IPS DF 6.9 (cell line): ENCODE measurements around the gene APBB2.
"Not testable (repeated sequence)": the region's sequence is repeated elsewhere in the genome, so short reads cannot be mapped to it uniquely, and the experiment has no call there.

Experiments used
- DNase-seq: peaks from one replicate; pipeline ENCODE4 v3.0.0-alpha.2; 2013; ENCODE audit warnings: low read depth, low spot score
- H3K27ac ChIP-seq: one replicate; pipeline ENCODE4 v1.5.1; 2013; ENCODE audit warnings: low read length, control low read depth
- H3K27me3 ChIP-seq: 2 replicates; pipeline ENCODE4 v1.6.1; 2013; ENCODE audit warnings: mild to moderate bottlenecking, low read length; ENCODE audit not compliant: control insufficient read depth, insufficient read depth
- H3K36me3 ChIP-seq: 2 replicates; pipeline ENCODE4 v1.6.1; 2013; ENCODE audit warnings: low read length; ENCODE audit not compliant: control insufficient read depth, insufficient read depth
- H3K4me1 ChIP-seq: 2 replicates; pipeline ENCODE4 v1.6.1; 2013; ENCODE audit warnings: low read length; ENCODE audit not compliant: control insufficient read depth, insufficient read depth
- H3K4me3 ChIP-seq: 2 replicates; pipeline ENCODE4 v1.5.1; 2013; ENCODE audit warnings: mild to moderate bottlenecking, low read length
- H3K9me3 ChIP-seq: 2 replicates; pipeline ENCODE4 v1.6.1; 2013; ENCODE audit warnings: low read length, inconsistent platforms; ENCODE audit not compliant: control insufficient read depth, insufficient read depth
- WGBS: extraction: QIAGEN DNeasy Blood & Tissue Kit; methylation state at CpG from one replicate; pipeline ENCODE4 v1.1.7; 2013; ENCODE audit warnings: mixed read lengths, missing lambda C conversion rate; ENCODE audit not compliant: insufficient read length, insufficient coverage; 5-methylcytosine and 5-hydroxymethylcytosine counted together

APBB2 gene

DNA sequence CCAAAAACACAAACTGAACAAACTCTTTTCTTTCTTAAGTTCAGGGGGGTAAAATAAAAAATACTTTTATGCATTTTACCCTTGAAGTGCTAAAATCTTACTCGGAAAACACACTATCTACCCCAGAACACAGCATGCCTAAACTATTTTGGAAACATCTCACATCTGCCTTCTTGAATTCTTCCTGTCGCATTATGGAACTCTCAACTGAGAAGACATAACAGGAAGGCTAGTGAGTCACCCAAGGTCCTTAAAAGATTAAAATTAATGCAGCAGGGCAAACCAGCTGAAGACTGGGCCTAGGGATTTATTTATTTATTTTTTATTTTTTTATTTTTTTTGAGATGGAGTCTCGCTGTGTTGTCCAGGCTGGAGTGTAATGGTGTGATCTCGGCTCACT lies 208.2 kb downstream of the APBB2 start:
- H3K9me3 ChIP-seq, result no peaks in the 10 kb centered on the region
- H3K27ac ChIP-seq, result no peak overlapping the region
- no peak for DNase-seq
- no peaks in the 10 kb centered on the region for H3K36me3 ChIP-seq
- H3K27me3 ChIP-seq, result no peaks in the 10 kb centered on the region
- no peak overlapping the region for H3K4me3 ChIP-seq
- peaks cover 3% of the 10 kb centered on the region; the same call in 1 of the 2 replicates for H3K4me1 ChIP-seq
- WGBS, result no CpG with 5 or more reads among the region's 4 CpGs

DNA sequence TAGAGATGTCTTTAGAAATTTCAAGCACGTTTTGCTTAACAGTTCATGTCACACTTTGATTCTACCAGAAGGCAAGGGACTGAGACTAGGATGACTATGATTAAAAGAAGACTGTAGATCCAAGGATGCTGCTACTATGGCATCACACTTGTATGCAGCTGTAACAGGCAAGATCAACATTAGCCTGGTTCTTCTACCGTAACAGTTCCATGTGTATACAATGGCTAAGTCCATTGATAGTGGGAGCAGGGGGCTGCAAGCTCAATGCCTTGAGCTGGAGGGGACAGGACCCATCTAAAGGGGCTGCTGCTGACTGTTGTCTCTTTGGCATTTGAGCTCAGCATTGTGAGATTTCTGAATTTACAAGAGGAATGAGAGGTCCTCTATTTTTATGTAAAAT lies 212.0 kb downstream of the APBB2 start:
- Histone ChIP-seq H3K27ac (no peak overlapping the region), H3K9me3 (no peaks in the 10 kb centered on the region), H3K27me3 (no peaks in the 10 kb centered on the region), H3K36me3 (no peaks in the 10 kb centered on the region), H3K4me3 (no peak overlapping the region), H3K4me1 (peaks cover 1% of the 10 kb centered on the region; the same call in 1 of the 2 replicates)
- no peak for DNase-seq
- WGBS, result no CpG with 5 or more reads among the region's 2 CpGs

DNA sequence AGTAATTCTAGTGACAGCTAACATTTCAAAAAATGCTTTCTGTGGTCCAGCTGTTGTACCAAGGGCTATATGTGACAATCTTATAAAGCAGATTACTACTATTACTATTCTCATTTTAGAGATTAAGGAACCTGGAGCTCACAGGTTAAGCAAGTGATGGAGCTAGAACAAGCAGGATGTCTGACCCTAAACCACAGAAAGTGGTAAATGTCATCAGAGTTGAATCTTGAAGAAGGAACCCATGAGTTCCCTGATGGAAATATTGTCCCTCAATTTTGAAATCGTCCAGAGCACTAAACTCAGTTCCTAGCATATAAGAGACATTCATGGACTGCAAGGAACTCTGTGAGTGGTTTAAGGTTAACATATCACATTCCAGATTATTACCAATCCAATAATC lies 214.0 kb downstream of the APBB2 start:
- no peak for DNase-seq
- no CpG with 5 or more reads among the region's 1 CpG for WGBS

DNA sequence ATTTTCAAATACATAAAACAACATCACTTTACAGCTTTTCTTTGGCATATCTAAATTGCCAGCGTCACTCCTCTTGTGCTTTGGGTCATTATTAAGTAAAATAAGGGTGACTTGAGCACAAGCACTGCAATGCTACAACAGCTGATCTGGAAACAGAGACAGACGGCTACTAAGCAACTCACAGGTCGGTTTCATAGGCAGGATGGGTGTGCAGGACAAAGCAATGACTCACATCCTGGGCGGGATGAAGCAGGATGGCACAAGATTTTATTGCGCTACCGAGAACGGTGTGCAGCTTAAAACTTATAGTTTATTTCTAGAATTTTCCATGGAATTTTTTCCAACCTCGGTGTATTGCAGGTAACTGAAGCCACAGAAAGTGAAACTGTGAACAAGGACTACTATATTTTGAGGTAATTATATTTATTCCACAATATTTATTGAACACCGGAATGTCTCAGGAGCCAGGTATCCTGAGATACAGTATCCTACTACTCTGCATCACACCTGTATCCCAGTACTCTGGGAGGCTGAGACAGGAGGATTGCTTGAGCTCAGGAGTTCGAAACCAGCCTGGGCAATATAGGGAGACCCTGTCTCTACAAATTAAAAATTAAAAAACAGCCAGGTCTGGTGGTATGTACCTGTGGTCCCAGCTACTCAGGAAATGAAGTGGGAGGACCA lies 215.5 kb downstream of the APBB2 start:
- H3K27me3 ChIP-seq, result no peaks in the 10 kb centered on the region
- no peaks in the 10 kb centered on the region for H3K9me3 ChIP-seq
- no peak overlapping the region for H3K4me3 ChIP-seq
- no peak for DNase-seq
- no peaks in the 10 kb centered on the region for H3K36me3 ChIP-seq
- no CpG with 5 or more reads among the region's 10 CpGs for WGBS
- no peak overlapping the region for H3K27ac ChIP-seq
- peaks cover 1% of the 10 kb centered on the region; the same call in 1 of the 2 replicates for H3K4me1 ChIP-seq

More for the DNA sequence above, 214.0 kb downstream of the APBB2 start:
- H3K36me3 ChIP-seq, result no peaks in the 10 kb centered on the region
- H3K9me3 ChIP-seq, result no peaks in the 10 kb centered on the region
- no peak overlapping the region for H3K27ac ChIP-seq
- no peak overlapping the region for H3K4me3 ChIP-seq
- H3K27me3 ChIP-seq, result no peaks in the 10 kb centered on the region
- peaks cover 1% of the 10 kb centered on the region; the same call in 1 of the 2 replicates for H3K4me1 ChIP-seq

DNA sequence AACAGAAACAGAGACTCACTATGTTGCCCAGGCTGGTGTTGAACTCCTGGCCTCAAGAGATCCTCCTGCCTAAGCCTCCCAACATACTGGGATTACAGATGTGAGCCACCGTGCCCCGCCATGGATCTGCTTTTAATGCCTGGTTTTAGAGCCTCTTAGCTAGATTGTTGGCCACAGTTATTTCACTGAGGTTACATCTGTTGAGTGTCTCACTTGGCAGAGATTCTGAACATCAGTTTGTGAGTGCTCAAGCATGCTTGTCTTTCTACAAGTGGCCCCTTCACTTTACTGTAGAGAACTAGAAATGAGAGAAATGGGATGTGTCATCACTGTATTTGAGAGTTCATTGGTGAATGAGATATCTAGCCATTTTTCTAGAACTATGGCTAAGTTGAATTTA lies 218.5 kb downstream of the APBB2 start:
- H3K4me1 ChIP-seq, result no peaks in the 10 kb centered on the region
- no peaks in the 10 kb centered on the region for H3K9me3 ChIP-seq
- no peak overlapping the region for H3K27ac ChIP-seq
- no peaks in the 10 kb centered on the region for H3K36me3 ChIP-seq
- no peak for DNase-seq
- no peak overlapping the region for H3K4me3 ChIP-seq
- no CpG with 5 or more reads among the region's 2 CpGs for WGBS
- H3K27me3 ChIP-seq, result no peaks in the 10 kb centered on the region

DNA sequence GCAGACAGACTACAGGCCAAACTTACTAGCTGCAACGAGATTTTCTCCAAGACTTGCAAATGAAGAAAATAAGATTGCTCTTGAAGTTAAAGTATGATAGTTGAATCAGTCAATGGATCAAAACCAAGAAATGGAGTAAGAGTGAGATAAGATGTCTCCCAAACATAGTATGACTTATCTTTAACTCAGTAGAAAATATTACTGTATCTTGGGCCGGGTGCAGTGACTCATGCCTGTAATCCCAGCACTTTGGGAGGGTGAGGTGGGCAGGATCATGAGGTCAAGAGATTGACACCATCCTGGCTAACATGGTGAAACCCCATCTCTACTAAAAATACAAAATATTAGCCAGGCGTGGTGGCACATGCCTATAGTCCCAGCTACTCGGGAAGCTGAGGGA lies 220.0 kb downstream of the APBB2 start:
- no CpG with 5 or more reads among the region's 4 CpGs for WGBS
- DNase-seq, H3K4me3 ChIP-seq, H3K9me3 ChIP-seq, H3K27me3 ChIP-seq, H3K27ac ChIP-seq, H3K36me3 ChIP-seq, H3K4me1 ChIP-seq: not testable (repeated sequence)

- not testable (repeated sequence) for H3K9me3 ChIP-seq, H3K4me1 ChIP-seq, H3K27ac ChIP-seq, H3K27me3 ChIP-seq, H3K4me3 ChIP-seq, DNase-seq, H3K36me3 ChIP-seq
- WGBS, result no CpG with 5 or more reads among the region's 2 CpGs
Observed at GRCh38 chr4:40993296-40993693, 221.0 kb downstream of the APBB2 start.

GRCh38 chr4:40992472-40993295 lies 221.7 kb downstream of the APBB2 start:
- no peaks in the 10 kb centered on the region for H3K9me3 ChIP-seq
- no peaks in the 10 kb centered on the region for H3K4me1 ChIP-seq
- WGBS, result no CpG with 5 or more reads among the region's 17 CpGs
- H3K27me3 ChIP-seq, result no peaks in the 10 kb centered on the region
- H3K27ac ChIP-seq, result no peak overlapping the region
- DNase-seq, result no peak
- H3K36me3 ChIP-seq, result no peaks in the 10 kb centered on the region
- H3K4me3 ChIP-seq, result no peak overlapping the region

DNA sequence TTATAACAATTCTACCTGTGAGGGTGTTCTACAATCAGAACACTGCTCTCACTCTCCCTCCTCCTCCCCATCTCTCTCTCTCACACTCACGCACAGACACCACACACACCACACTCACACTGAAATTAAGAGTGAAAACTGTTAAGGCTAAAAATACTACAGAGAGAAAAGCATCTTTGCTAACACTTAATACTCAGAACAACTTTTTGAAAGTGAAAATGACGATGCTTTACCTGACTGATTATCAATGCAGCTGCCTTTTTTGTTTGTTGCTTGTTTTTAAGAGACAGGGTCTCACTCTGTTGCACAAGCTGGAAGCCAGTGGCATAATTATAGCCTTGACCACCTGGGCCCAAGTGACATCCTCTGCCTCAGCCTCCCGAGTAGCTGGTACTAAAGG lies 222.4 kb downstream of the APBB2 start:
- H3K4me1 ChIP-seq, result no peaks in the 10 kb centered on the region
- H3K27me3 ChIP-seq, result no peaks in the 10 kb centered on the region
- H3K36me3 ChIP-seq, result no peaks in the 10 kb centered on the region
- no peaks in the 10 kb centered on the region for H3K9me3 ChIP-seq
- H3K4me3 ChIP-seq, result no peak overlapping the region
- DNase-seq, result no peak
- no peak overlapping the region for H3K27ac ChIP-seq
- no CpG with 5 or more reads among the region's 3 CpGs for WGBS

- Histone ChIP-seq H3K4me1 (no peaks in the 10 kb centered on the region), H3K27ac (no peak overlapping the region), H3K4me3 (no peak overlapping the region), H3K27me3 (no peaks in the 10 kb centered on the region), H3K9me3 (no peaks in the 10 kb centered on the region), H3K36me3 (no peaks in the 10 kb centered on the region)
- DNase-seq, result no peak
- WGBS, result no CpG with 5 or more reads among the region's 3 CpGs
Observed at GRCh38 chr4:40990899-40991265, 223.5 kb downstream of the APBB2 start.
